Subcutaneous abdominal adipose tissue (tissue), 5 donors: ENCODE measurements around the gene HSPA1B.
"Not testable (repeated sequence)": the region's sequence is repeated elsewhere in the genome, so short reads cannot be mapped to it uniquely, and the experiment has no call there.

Experiments
- H3K27ac ChIP-seq: one replicate; pipeline ENCODE4 v1.7.0; 2013; ENCODE audit warnings: low read depth, mild to moderate bottlenecking, inconsistent platforms, low read length, moderate library complexity
- H3K27me3 ChIP-seq, 5 donors: one replicate each; pipeline ENCODE4 v1.7.0; 2013; ENCODE audit warnings: low read length in 5 of 5, inconsistent platforms in 1 of 5; ENCODE audit not compliant: control insufficient read depth in 5 of 5, insufficient read depth in 4 of 5
- H3K36me3 ChIP-seq, 5 donors: one replicate each; pipeline ENCODE4 v1.7.0; 2013; ENCODE audit warnings: low read length in 5 of 5; ENCODE audit not compliant: control insufficient read depth in 5 of 5, insufficient read depth in 5 of 5
- H3K4me1 ChIP-seq, 5 donors: one replicate each; pipeline ENCODE4 v1.7.0; 2013; ENCODE audit warnings: low read length in 5 of 5, mild to moderate bottlenecking in 3 of 5, moderate library complexity in 1 of 5; ENCODE audit not compliant: control insufficient read depth in 5 of 5, insufficient read depth in 5 of 5
- H3K4me3 ChIP-seq, 5 donors: one replicate each; pipeline ENCODE4 v1.7.0; 2013; ENCODE audit warnings: low read length in 5 of 5, low read depth in 1 of 5
- H3K9ac ChIP-seq, 5 donors: one replicate each; pipeline ENCODE4 v1.7.0; 2013; ENCODE audit warnings: low read length in 5 of 5, mild to moderate bottlenecking in 4 of 5, moderate library complexity in 3 of 5
- H3K9me3 ChIP-seq, 5 donors: one replicate each; pipeline ENCODE4 v1.7.0; 2013; ENCODE audit warnings: low read length in 5 of 5; ENCODE audit not compliant: control insufficient read depth in 5 of 5
- donor health status: healthy.
- donor health status: healthy.
- donor health status: healthy.
- donor health status: healthy.
- donor health status: healthy.

Gene HSPA1B

DNA sequence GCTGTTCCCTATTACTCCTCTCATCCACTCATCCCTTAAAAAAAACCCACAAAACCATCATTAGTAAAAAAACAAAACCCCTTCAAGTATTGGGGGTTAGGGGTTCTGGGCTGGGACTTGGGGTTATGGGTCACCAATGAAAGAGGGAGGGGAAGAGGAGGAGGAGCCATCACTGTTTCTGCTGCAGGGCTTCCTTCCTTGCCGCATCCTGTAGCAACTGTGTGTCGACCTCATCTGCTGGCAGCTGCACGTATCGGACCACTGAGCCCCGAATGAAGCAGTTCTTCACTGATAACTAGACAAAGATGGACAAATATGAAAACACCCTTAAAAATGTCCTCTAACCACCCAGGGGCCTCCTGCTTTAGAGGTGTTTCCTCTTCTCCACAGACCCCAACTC is 29.9 kb upstream of the HSPA1B start:
- Histone ChIP-seq H3K9ac (no peak overlapping the region), H3K4me3 (no peak overlapping the region), H3K4me1 (peaks cover 0 to 26% (median 20%) of the 10 kb centered on the region in 5 donors), H3K27me3 (no peaks in the 10 kb centered on the region), H3K36me3 (peaks cover 2 to 16% (median 3%) of the 10 kb centered on the region in 5 donors), H3K27ac (peak overlapping the region; percentile 5), H3K9me3 (no peaks in the 10 kb centered on the region)

DNA sequence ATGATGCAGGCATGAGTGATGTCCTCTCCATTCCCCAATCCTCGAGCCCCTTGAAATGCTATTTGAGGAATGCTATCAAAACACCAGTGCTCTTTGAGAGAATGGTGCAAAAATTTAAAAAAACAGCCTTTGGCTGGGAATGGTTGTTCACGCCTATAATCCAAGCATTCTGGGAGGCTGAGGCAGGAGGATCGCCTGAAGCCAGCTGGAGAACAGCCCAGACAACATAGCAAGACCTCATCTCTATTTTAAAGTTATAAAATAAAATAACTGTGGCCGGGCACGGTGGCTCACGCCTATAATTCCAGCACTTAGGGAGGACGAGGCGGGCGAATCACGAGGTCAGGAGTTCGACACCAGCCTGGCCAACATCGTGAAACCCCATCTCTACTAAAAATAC is 27.8 kb upstream of the HSPA1B start:
- Histone ChIP-seq H3K9me3 (no peaks in the 10 kb centered on the region), H3K27ac (no peak overlapping the region), H3K9ac (no peak overlapping the region), H3K36me3 (peaks cover 0 to 15% (median 3%) of the 10 kb centered on the region in 5 donors), H3K4me1 (peaks cover 0 to 16% (median 12%) of the 10 kb centered on the region in 5 donors), H3K4me3 (no peak overlapping the region), H3K27me3 (no peaks in the 10 kb centered on the region)

DNA sequence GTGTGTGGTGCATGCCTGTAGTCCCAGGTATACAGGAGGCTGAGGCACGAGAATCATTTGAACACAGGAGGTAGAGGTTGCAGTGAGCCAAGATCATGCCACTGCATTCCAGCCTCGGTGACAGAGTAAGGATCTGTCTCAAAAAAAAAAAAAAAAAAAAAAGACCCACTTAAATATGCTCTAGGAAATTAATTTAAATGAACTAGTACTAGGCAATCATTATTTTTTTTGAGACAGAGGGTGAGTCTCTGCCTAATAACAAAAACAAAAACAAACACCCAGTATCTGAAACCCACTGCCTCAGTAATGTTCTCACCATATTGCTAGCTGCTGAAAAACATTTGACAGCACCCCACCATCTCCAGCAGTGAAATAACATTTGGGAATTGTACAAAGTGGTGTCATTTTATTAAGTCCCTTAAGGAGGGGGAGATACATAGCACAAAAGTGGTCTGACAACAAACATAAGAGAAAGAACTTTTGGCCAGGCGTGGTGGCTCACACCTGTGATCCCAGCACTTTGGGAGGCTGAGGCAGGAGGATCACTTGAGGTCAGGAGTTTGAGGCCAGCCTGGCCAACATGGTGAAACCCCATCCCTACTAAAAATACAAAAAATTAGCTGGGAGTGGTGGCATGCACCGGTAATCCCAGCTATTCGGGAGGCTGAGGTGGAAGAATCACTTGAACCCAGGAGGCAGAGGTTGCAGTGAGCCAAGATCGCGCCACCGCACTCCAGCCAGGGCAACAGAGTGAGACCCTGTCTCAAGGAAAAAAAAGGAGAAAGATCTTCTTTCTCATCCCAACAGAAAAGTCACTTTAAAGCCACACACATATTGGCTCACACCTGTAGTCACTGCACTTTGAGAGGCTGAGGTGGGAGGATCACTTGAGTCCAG is 26.3 kb upstream of the HSPA1B start:
- H3K9ac ChIP-seq, H3K9me3 ChIP-seq, H3K4me3 ChIP-seq, H3K27me3 ChIP-seq, H3K27ac ChIP-seq: not testable (repeated sequence)
- peaks cover 0 to 15% (median 3%) of the 10 kb centered on the region in 5 donors for H3K36me3 ChIP-seq
- H3K4me1 ChIP-seq: peaks cover 0 to 16% (median 10%) of the 10 kb centered on the region in 5 donors

DNA sequence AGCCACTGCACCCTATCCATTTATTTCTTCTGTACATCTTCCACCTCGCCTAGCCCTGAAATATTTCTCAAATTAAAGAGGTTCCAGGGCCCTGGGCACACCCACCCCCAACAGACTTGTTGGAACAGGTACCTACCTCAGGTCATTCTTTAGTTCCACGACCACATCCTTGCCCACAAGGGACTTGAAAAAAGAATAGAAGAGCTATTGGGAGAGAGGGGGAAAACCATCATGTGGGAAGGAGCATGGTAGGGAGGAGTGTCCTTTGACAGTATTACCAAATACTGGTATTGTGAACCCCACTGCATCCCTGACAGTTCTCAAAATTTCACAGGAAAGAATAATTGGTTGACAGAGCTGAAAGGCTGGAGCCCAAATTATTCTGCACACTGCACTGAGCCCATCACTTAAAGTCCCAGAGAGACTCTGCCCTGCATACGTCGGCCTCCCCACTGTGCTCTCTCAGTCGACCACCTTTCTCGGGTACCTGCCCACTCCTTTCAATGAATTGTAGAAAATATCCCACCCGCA is 21.5 kb upstream of the HSPA1B start:
- peak overlapping the region; percentile 66 to 86 (median 67) for H3K4me3 ChIP-seq
- H3K36me3 ChIP-seq: peaks cover 0 to 12% (median 0%) of the 10 kb centered on the region in 5 donors
- H3K9me3 ChIP-seq: no peaks in the 10 kb centered on the region
- peak overlapping the region; percentile 93 for H3K27ac ChIP-seq
- peak overlapping the region; percentile 16 to 91 (median 78) for H3K9ac ChIP-seq
- peaks cover 0 to 15% (median 12%) of the 10 kb centered on the region in 5 donors for H3K4me1 ChIP-seq
- no peaks in the 10 kb centered on the region for H3K27me3 ChIP-seq

DNA sequence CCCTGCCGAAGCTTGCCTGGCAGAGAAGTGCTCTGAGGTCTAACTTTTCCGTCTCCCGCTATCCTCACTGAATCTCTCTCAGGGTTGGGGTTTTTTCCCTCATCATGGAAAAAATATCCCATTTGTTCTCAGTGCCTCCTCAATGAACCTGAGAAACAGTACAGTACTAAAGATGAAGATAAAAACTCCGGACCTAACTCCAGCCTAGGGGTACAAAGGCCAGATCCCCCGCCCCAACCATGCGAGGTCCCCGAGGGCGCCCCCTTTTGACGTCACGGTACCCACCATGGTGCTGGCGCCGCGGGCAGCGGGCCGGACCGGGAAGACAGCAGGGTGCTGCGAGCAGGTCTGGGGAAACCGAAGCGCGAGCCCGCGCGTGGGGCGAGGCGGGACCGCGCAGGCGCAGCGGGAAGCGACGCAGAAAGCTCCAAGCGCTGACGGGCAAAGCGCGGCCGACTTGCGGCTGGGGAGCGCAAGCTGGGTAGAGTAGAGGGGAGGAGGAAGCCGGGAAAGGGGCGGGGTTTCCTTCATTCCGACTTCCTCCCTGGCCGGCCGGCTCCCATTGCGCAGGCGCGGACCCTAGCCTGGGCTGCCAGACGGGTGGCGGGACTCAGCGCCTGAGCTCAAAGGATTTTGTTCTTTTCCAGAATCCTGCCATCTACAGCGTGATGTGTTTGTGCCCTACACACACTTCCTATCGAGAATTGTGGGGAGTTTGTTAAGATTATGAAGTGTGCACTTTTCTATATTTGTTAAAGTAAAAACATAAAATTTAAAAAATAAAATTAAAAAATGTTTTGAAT is 20.9 kb upstream of the HSPA1B start, which contains the start of gene LSM2:
TSS of gene LSM2 (minus strand) at position 497 of the 803 bp plus-strand sequence. CDS start at position 288, 209 bp downstream.
- Histone ChIP-seq H3K27ac (peak within 1 kb of the TSS; percentile 93), H3K4me1 (peaks cover 0 to 15% (median 12%) of the 10 kb centered on the region in 5 donors), H3K36me3 (peaks cover 0 to 8% (median 0%) of the 10 kb centered on the region in 5 donors), H3K27me3 (no peaks in the 10 kb centered on the region), H3K9me3 (no peaks in the 10 kb centered on the region), H3K9ac (peak within 1 kb of the TSS; percentile 16 to 91 (median 78)), H3K4me3 (peak within 1 kb of the TSS; percentile 66 to 86 (median 67))

DNA sequence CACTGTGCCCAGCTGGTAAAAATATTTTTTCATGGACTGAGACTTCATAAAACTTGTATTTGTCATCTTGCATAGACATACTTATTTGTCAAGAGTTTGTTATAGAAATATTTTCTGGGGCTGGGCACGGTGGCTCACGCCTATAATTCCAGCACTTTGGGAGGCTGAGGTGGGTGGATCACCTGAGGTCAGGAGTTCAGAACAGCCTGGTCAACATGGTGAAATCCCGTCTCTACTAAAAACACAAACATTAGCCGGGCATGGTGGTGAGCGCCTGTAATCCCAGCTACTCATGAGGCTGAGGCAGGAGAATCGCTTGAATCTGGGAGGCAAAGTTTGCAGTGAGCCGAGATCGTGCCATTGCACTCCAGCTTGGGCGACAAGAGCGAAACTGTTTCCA is 18.9 kb upstream of the HSPA1B start:
- not testable (repeated sequence) for H3K9ac ChIP-seq, H3K36me3 ChIP-seq, H3K9me3 ChIP-seq, H3K4me3 ChIP-seq, H3K27me3 ChIP-seq, H3K27ac ChIP-seq
- H3K4me1 ChIP-seq: peaks cover under 1 to 20% (median 16%) of the 10 kb centered on the region in 5 donors

DNA sequence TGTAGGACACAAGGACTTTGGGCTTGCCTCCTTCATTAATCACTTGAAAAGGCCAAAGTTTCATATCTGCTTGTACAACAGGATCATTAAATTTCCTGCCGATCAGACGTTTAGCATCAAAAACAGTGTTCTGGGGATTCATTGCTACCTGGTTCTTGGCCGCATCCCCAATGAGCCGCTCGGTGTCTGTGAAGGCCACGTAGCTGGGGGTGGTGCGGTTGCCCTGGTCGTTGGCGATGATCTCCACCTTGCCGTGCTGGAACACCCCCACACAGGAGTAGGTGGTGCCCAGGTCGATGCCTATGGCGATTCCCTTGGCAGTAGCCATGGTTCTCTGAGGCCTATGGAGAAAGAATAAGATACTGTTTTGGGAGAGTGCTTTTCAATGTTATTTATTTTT is 15.9 kb upstream of the HSPA1B start:
- H3K27me3 ChIP-seq: no peaks in the 10 kb centered on the region
- no peak overlapping the region for H3K4me3 ChIP-seq
- no peaks in the 10 kb centered on the region for H3K36me3 ChIP-seq
- H3K4me1 ChIP-seq: peaks cover 8 to 14% (median 13%) of the 10 kb centered on the region in 5 donors
- H3K9ac ChIP-seq: no peak overlapping the region
- no peak overlapping the region for H3K27ac ChIP-seq
- no peaks in the 10 kb centered on the region for H3K9me3 ChIP-seq

DNA sequence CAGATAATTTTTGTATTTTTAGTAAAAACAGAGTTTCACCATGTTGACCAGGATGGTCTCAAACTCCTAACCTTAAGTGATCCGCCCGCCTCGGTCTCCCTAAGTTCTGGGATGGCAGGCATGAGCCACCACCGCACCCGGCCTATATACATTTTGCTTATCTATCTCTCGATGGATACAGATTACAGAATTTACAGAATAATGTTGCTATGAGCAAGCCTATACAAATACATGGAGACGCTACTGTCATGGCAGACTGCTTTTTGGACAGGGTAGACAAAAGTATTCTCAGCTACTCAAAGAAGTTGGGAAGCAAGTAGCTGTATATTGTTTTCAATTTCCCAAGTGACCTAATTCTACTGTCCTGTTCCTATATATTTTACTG is 14.1 kb upstream of the HSPA1B start:
- H3K9ac ChIP-seq: peak overlapping the region; percentile 45 to 98 (median 80)
- peak overlapping the region in 3 of 5 donors; percentile 37 to 54 (median 49) for H3K4me3 ChIP-seq
- no peaks in the 10 kb centered on the region for H3K36me3 ChIP-seq
- H3K27ac ChIP-seq: peak overlapping the region; percentile 100
- no peaks in the 10 kb centered on the region for H3K27me3 ChIP-seq
- H3K4me1 ChIP-seq: peaks cover 13 to 25% (median 22%) of the 10 kb centered on the region in 5 donors
- no peaks in the 10 kb centered on the region for H3K9me3 ChIP-seq

DNA sequence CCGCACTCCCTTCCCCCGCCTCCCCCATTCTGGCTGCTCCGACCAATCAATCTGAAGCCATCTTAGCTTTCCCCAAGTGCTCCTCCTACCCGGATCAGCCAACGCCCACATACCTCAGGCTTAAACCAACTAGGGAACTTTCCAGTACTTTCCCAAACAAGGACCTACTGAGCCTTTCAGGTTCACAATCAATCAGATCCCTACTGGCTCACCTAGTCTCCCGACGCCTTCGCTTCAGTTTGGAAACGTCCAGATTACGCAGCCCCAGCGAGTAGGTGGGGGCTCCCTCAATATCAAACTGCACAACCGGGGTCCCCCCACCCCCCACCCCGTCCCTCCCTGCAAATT is 12.9 kb upstream of the HSPA1B start:
- H3K27ac ChIP-seq: peak overlapping the region; percentile 100
- H3K27me3 ChIP-seq: no peaks in the 10 kb centered on the region
- H3K4me1 ChIP-seq: peaks cover 13 to 36% (median 30%) of the 10 kb centered on the region in 5 donors
- no peaks in the 10 kb centered on the region for H3K9me3 ChIP-seq
- H3K4me3 ChIP-seq: peak overlapping the region; percentile 59 to 84 (median 67)
- no peaks in the 10 kb centered on the region for H3K36me3 ChIP-seq
- H3K9ac ChIP-seq: peak overlapping the region in 4 of 5 donors; percentile 77 to 93 (median 80)
